Stimulated activated CD8-positive, alpha-beta memory T cell treated with anti-CD3 and anti-CD28 coated beads, Interleukin-15, amount 100 ng/mL, for 24 hours (primary cell): ENCODE measurements around the gene SHF.

ENCODE experiments used
- DNase-seq: peaks from one replicate; pipeline ENCODE4 v3.0.0-alpha.2; 2020; ENCODE audit warnings: low read depth

Gene SHF

GRCh38 chr15:45199136-45199810 lies 11.5 kb upstream of the SHF start:
- no peak for DNase-seq

- DNase-seq = peak; percentile 87
Measured at GRCh38 chr15:45198337-45199135, 10.8 kb upstream of the SHF start.

GRCh38 chr15:45197512-45197911 lies 9.7 kb upstream of the SHF start:
- DNase-seq = no peak

- no peak for DNase-seq
Measured at GRCh38 chr15:45187578-45187893, 230 bp downstream of the SHF start.

GRCh38 chr15:45186771-45187577 lies 792 bp downstream of the SHF start:
- no peak for DNase-seq

- no peak for DNase-seq
Measured at GRCh38 chr15:45185903-45186770, 1.6 kb downstream of the SHF start.

GRCh38 chr15:45185069-45185779 lies 2.5 kb downstream of the SHF start:
- DNase-seq = no peak

- no peak for DNase-seq
Measured at GRCh38 chr15:45184562-45185041, 3.2 kb downstream of the SHF start.

GRCh38 chr15:45183511-45183910 lies 4.3 kb downstream of the SHF start:
- no peak for DNase-seq

GRCh38 chr15:45182996-45183395 lies 4.8 kb downstream of the SHF start:
- DNase-seq = no peak

GRCh38 chr15:45181491-45182285 lies 6.1 kb downstream of the SHF start:
- DNase-seq = no peak

- DNase-seq = no peak
Measured at GRCh38 chr15:45180648-45181436, 6.9 kb downstream of the SHF start.

GRCh38 chr15:45180201-45180600 lies 7.6 kb downstream of the SHF start:
- no peak for DNase-seq

- DNase-seq = no peak
Measured at GRCh38 chr15:45179221-45179985, 8.4 kb downstream of the SHF start.

GRCh38 chr15:45177285-45177684 lies 10.5 kb downstream of the SHF start:
- DNase-seq = no peak

- DNase-seq = no peak
Measured at GRCh38 chr15:45174577-45174976, 13.2 kb downstream of the SHF start.

GRCh38 chr15:45174069-45174468 lies 13.7 kb downstream of the SHF start:
- DNase-seq = no peak

GRCh38 chr15:45171912-45172311 lies 15.9 kb downstream of the SHF start:
- DNase-seq = no peak
